ENCODE measurements around the gene NFYC.

DNA sequence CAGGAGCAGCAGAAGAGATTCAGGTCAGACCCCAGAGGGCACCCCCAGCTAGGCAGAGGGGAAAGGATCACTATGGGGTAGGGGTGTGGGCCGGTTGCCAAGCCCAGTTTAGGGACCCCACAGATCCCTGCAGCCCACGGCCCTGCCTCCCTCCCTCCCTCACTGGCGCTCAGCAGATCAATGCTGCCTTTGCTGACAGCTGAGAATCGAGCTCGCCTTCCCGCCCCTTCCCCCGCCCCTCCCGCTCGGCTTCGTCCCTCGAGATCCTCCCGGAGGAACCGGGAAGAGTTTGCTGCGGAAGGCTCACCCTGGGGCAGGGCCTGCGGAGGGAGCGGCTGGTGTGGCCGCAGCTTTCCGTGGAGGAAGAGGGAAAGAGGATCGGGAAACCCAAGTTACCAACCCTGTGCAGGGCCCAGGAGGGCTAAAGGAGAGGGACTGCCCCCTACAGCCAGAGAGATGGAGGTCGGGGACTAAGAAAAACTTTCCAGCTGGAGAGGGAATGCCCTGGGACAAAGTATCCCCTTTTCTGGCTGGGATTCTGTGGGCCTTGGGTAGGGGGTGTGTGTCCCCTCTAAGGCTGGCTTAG lies 91.0 kb downstream of the NFYC start:
- TF ChIP-seq, protein P1, sequence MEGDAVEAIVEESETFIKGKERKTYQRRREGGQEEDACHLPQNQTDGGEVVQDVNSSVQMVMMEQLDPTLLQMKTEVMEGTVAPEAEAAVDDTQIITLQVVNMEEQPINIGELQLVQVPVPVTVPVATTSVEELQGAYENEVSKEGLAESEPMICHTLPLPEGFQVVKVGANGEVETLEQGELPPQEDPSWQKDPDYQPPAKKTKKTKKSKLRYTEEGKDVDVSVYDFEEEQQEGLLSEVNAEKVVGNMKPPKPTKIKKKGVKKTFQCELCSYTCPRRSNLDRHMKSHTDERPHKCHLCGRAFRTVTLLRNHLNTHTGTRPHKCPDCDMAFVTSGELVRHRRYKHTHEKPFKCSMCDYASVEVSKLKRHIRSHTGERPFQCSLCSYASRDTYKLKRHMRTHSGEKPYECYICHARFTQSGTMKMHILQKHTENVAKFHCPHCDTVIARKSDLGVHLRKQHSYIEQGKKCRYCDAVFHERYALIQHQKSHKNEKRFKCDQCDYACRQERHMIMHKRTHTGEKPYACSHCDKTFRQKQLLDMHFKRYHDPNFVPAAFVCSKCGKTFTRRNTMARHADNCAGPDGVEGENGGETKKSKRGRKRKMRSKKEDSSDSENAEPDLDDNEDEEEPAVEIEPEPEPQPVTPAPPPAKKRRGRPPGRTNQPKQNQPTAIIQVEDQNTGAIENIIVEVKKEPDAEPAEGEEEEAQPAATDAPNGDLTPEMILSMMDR (IDR thresholded peaks at IDR 0.05): no peak
- TF ChIP-seq POLR2A (IDR thresholded peaks at IDR 0.05): no peak
